ENCODE measurements around the gene FOXN3. TPM values are rescaled to one million over a fixed set of nuclear protein-coding genes. Genes with fewer than 3 reads are reported as not detected.

Gene FOXN3
- total RNA-seq, 1 donor from 2014 or later: 122 TPM

GRCh38 chr14:89411976-89412375, 5.1 kb downstream of the FOXN3 start:
- H4K20me1 ChIP-seq (ENCODE audit: insufficient read depth, low read length): peaks cover 67% of the 10 kb centered on the region
- H3K36me3 ChIP-seq (ENCODE audit: insufficient read depth, low read length): peaks cover 10% of the 10 kb centered on the region
- TF ChIP-seq EZH2 (IDR thresholded peaks at IDR 0.05; ENCODE audit: insufficient read depth, low read length) (no peak), CTCF (IDR thresholded peaks at IDR 0.05; ENCODE audit: insufficient read depth, low read depth, low read length) (no peak)
- H3K9me3 ChIP-seq (ENCODE audit: insufficient read depth, low read depth, low read length): no peaks in the 10 kb centered on the region
- H3K4me1 ChIP-seq (ENCODE audit: insufficient read depth, low read length): peaks cover 8% of the 10 kb centered on the region
- no peak overlapping the region for H3K4me3 Mint-ChIP-seq (ENCODE audit: unreplicated experiment)
- H3K4me3 ChIP-seq (ENCODE audit: insufficient read depth, low read depth, low read length): no peak overlapping the region
- no peak overlapping the region for H2AFZ ChIP-seq (ENCODE audit: low read depth, low read length)
- no peaks in the 10 kb centered on the region for H3K27me3 Mint-ChIP-seq (ENCODE audit: low read depth, unreplicated experiment)
- peak overlapping the region; percentile 62 for H3K27ac Mint-ChIP-seq (ENCODE audit: unreplicated experiment)
- H3K4me2 ChIP-seq (ENCODE audit: low read length): no peak overlapping the region
- H3K36me3 Mint-ChIP-seq (ENCODE audit: low read depth, unreplicated experiment): peaks cover 32% of the 10 kb centered on the region
- peaks cover 23% of the 10 kb centered on the region for H3K4me1 Mint-ChIP-seq (ENCODE audit: low read depth, unreplicated experiment)
- peaks cover 5% of the 10 kb centered on the region for H3K9me3 Mint-ChIP-seq (ENCODE audit: unreplicated experiment)
- peaks cover 91% of the 10 kb centered on the region for H3K79me2 ChIP-seq (ENCODE audit: insufficient read depth, low read length)
- DNase-seq (ENCODE audit: low read depth): no peak
- H3K27me3 ChIP-seq (ENCODE audit: insufficient read depth, low read length): no peaks in the 10 kb centered on the region
- no peak overlapping the region for H3K9ac ChIP-seq (ENCODE audit: low read length)
- no peak for FAIRE-seq
- H3K27ac ChIP-seq (ENCODE audit: low read depth, low read length): no peak overlapping the region

- H3K4me1 Mint-ChIP-seq (ENCODE audit: low read depth, unreplicated experiment): peaks cover 22% of the 10 kb centered on the region
- no peak overlapping the region for H3K4me3 Mint-ChIP-seq (ENCODE audit: unreplicated experiment)
- Histone ChIP-seq H3K4me2 (ENCODE audit: low read length) (no peak overlapping the region), H2AFZ (ENCODE audit: low read depth, low read length) (no peak overlapping the region), H3K27ac (ENCODE audit: low read depth, low read length) (no peak overlapping the region), H3K4me1 (ENCODE audit: insufficient read depth, low read length) (peaks cover under 1% of the 10 kb centered on the region), H4K20me1 (ENCODE audit: insufficient read depth, low read length) (peaks cover 81% of the 10 kb centered on the region), H3K9ac (ENCODE audit: low read length) (no peak overlapping the region), H3K36me3 (ENCODE audit: insufficient read depth, low read length) (peaks cover 10% of the 10 kb centered on the region), H3K79me2 (ENCODE audit: insufficient read depth, low read length) (peaks cover 95% of the 10 kb centered on the region), H3K9me3 (ENCODE audit: insufficient read depth, low read depth, low read length) (no peaks in the 10 kb centered on the region), H3K27me3 (ENCODE audit: insufficient read depth, low read length) (no peaks in the 10 kb centered on the region), H3K4me3 (ENCODE audit: insufficient read depth, low read depth, low read length) (no peak overlapping the region)
- FAIRE-seq (no peak), DNase-seq (ENCODE audit: low read depth) (no peak)
- H3K27me3 Mint-ChIP-seq (ENCODE audit: low read depth, unreplicated experiment): no peaks in the 10 kb centered on the region
- no peak overlapping the region for H3K27ac Mint-ChIP-seq (ENCODE audit: unreplicated experiment)
- peaks cover 35% of the 10 kb centered on the region for H3K36me3 Mint-ChIP-seq (ENCODE audit: low read depth, unreplicated experiment)
- H3K9me3 Mint-ChIP-seq (ENCODE audit: unreplicated experiment): peaks cover 5% of the 10 kb centered on the region
- no peak for TF ChIP-seq CTCF (IDR thresholded peaks at IDR 0.05; ENCODE audit: insufficient read depth, low read depth, low read length)
- no peak for TF ChIP-seq EZH2 (IDR thresholded peaks at IDR 0.05; ENCODE audit: insufficient read depth, low read length)
Observed at GRCh38 chr14:89409961-89410360, 7.1 kb downstream of the FOXN3 start.

GRCh38 chr14:89408907-89409700, 7.9 kb downstream of the FOXN3 start:
- peaks cover 35% of the 10 kb centered on the region for H3K36me3 Mint-ChIP-seq (ENCODE audit: low read depth, unreplicated experiment)
- DNase-seq (ENCODE audit: low read depth): no peak
- Histone ChIP-seq H4K20me1 (ENCODE audit: insufficient read depth, low read length) (peaks cover 84% of the 10 kb centered on the region), H3K79me2 (ENCODE audit: insufficient read depth, low read length) (peaks cover 93% of the 10 kb centered on the region), H3K4me3 (ENCODE audit: insufficient read depth, low read depth, low read length) (no peak overlapping the region), H3K36me3 (ENCODE audit: insufficient read depth, low read length) (peaks cover 10% of the 10 kb centered on the region), H3K27ac (ENCODE audit: low read depth, low read length) (no peak overlapping the region), H3K27me3 (ENCODE audit: insufficient read depth, low read length) (no peaks in the 10 kb centered on the region), H3K9ac (ENCODE audit: low read length) (no peak overlapping the region), H3K9me3 (ENCODE audit: insufficient read depth, low read depth, low read length) (no peaks in the 10 kb centered on the region), H3K4me2 (ENCODE audit: low read length) (no peak overlapping the region), H2AFZ (ENCODE audit: low read depth, low read length) (no peak overlapping the region), H3K4me1 (ENCODE audit: insufficient read depth, low read length) (no peaks in the 10 kb centered on the region)
- no peak for TF ChIP-seq CTCF (IDR thresholded peaks at IDR 0.05; ENCODE audit: insufficient read depth, low read depth, low read length)
- no peak for TF ChIP-seq EZH2 (IDR thresholded peaks at IDR 0.05; ENCODE audit: insufficient read depth, low read length)
- no peak overlapping the region for H3K4me3 Mint-ChIP-seq (ENCODE audit: unreplicated experiment)
- H3K4me1 Mint-ChIP-seq (ENCODE audit: low read depth, unreplicated experiment): peaks cover 21% of the 10 kb centered on the region
- H3K27ac Mint-ChIP-seq (ENCODE audit: unreplicated experiment): no peak overlapping the region
- no peaks in the 10 kb centered on the region for H3K27me3 Mint-ChIP-seq (ENCODE audit: low read depth, unreplicated experiment)
- FAIRE-seq: no peak
- H3K9me3 Mint-ChIP-seq (ENCODE audit: unreplicated experiment): peaks cover 5% of the 10 kb centered on the region

All from astrocyte (in vitro differentiated cells and primary cell).